Astrocyte (in vitro differentiated cells and primary cell): ENCODE data around the gene RICTOR.

Experiments
- CTCF ChIP-seq: IDR thresholded peaks from 2 replicates; pipeline ENCODE4 v1.5.1; 2011; ENCODE audit warnings: low read depth, mild to moderate bottlenecking, inconsistent platforms, low read length, moderate library complexity; ENCODE audit not compliant: insufficient read depth
- EZH2 ChIP-seq: IDR thresholded peaks from 2 replicates; pipeline ENCODE4 v1.6.1; 2012; ENCODE audit warnings: mild to moderate bottlenecking, low read length, inconsistent platforms; ENCODE audit not compliant: insufficient read depth

DNA sequence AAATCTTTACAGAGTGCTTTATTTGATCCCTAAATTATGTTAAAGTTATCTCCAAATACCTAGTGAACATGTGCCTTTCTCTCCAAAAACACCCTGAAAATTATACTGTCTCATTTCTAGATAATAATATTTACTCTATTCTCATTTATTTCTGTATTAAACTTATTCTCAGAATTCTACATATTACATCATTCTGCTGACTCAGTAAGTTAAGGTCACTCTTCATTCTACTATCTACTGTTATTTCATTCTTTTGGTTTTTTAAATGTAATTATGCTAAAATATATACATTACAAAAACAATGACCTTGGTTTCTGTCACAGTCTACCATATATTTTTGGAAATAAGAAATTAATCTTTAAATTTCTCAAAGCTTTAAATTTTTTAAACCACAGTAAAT lies 96.2 kb downstream of the RICTOR start:
- TF ChIP-seq CTCF (no peak), EZH2 (no peak)
